Stimulated activated CD8-positive, alpha-beta memory T cell treated with anti-CD3 and anti-CD28 coated beads, Interleukin-4, amount 100 ng/mL, for 24 hours (primary cell): Measurements from ENCODE around the gene COPRS.

ENCODE experiments used
- DNase-seq: peaks from one replicate; pipeline ENCODE4 v3.0.0-alpha.2; 2020; ENCODE audit warnings: low read depth

COPRS gene

DNA sequence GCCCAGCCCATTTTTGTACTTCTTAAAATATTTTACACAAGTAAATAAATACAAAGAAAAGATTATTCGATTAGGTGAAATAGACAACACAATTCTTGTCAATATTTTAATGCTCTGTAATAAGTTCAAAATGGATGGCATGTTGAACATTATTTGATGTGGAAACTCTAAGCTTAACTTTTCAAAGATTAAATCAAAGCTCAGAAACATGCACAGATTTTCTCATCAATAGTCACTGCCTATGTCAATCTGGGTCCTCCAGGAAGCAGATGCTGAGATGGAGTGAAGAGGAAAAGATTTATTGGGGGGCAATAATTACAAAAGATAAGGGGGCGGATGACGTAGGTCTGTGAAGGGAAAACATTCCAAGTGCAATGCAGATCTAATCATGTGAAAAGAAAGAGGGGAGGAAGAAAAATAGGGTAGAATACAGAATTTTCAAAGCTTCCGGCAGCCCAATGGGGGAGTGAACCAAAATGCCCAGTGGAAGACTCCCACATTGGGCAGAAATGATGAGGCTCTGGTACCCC, 50.5 kb downstream of the COPRS start:
- no peak for DNase-seq

DNA sequence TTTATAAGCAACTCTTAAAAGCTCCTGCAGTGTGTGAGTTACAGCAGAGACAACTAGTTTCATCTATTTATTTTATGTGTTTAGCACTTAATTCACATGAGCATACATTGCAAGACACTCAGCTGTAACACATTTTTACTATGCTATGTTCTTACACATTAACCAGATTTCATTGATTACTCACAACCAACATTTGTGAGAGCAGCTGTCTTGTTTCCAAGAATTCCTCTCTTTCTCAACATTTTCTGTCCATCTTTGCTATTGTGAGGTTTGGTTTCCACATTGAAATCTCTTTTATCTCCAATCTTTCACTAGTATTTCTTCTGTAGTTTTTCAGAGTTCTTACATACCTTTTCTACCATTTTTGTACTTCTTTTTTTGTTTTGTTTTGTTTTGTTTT, 51.2 kb downstream of the COPRS start:
- DNase-seq, result no peak

DNA sequence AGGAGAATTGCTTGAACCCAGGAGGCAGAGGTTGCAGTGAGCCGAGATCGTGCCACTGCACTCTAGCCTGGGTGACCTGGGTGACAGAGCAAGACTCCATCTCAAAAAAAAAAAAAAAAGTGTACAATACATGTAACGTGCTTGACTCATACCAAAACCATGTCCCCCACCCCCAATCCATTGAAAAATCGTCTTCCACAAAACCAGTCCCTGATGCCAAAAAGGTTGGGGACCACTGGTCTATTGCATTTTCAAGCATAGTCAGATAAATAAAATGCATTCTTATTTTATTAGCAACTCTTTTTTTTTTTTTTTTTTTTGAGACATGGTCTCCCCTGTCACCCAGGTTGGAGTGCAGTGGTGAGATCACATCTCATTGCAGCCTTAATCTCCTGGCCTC, 52.1 kb downstream of the COPRS start:
- DNase-seq, result no peak

DNA sequence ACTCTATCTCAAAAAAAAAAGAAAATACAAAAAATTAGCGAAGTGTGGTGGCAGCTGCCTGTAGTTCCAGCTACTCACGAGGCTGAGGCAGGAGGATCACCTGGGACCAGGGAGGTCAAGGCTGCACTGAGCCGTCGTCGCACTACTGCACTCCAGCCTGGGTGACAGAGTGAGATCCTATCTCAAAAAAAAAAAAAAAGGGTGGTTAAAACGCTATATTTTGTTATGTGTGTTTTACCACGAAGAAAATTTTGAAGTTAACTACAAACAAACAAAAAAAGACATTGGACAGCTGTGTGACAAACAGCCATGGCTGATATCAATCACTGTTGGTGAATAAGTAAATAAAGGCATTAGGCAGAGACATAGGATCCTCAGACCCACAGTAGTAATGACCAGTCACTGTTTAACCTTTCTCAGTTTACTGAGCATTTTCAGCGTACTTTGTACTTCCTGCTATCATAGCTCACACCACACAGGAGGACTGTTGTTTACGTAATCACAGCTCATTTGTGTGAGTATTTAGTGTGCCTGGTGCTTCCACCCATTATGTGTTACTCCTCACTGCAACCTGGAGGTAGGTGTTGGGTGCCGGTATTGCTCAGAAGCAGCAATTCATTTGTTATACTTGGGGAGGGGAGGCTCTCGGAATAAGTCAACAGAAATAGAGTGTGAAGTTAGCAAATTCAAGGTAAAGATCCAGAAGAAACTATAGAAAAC, 55.4 kb downstream of the COPRS start:
- no peak for DNase-seq

DNA sequence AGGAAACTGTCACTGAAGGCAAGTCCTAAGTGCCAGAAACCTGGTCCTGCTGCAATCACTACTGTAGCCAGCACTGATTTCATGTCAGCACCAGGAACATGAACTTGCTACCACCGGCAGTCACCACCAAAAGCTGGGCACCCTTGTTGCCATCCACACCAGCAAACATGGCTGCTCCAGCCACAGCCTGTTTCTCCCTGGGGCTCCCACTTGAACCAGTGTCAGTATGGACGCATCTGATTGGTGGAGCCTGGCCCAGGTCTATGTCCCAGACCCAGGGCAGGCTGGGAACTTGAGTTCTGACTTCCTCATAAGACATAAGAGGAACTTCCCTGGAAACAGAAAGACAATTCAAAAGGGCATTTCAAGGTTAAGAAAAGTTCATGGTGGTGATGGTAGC, 56.5 kb downstream of the COPRS start:
- DNase-seq, result no peak
